Thoracic aorta (tissue), 2 donors: ENCODE results near the gene CCL2. TPM values are rescaled to one million over a fixed set of nuclear protein-coding genes. Genes with fewer than 3 reads are reported as not detected.

Source experiments
- ATAC-seq: fragments of 150-250 bp; one replicate; pipeline ENCODE4 v1.8.0; 2017; ENCODE audit warnings: low read depth; ENCODE audit not compliant: insufficient number of reproducible peaks, low FRiP score
- DNase-seq: peaks from one replicate; pipeline ENCODE4 v3.0.0-alpha.2; 2020; ENCODE audit warnings: low spot score
- H3K27ac ChIP-seq, 2 donors: fragments of 200-600 bp; sonication (generic); 1 replicate in 1 of 2; 2 replicates in 1 of 2; pipeline ENCODE4 v1.5.1; 2016; ENCODE audit warnings: mild to moderate bottlenecking in 2 of 2, moderate library complexity in 2 of 2
- H3K27me3 ChIP-seq: fragments of 200-600 bp; sonication (generic); replicated peaks from 2 replicates; pipeline ENCODE4 v1.6.0; 2016; ENCODE audit warnings: mild to moderate bottlenecking; ENCODE audit not compliant: insufficient read depth
- H3K36me3 ChIP-seq: fragments of 200-600 bp; sonication (generic); one replicate; pipeline ENCODE4 v1.5.1; 2016
- H3K4me1 ChIP-seq, 2 donors: fragments of 200-600 bp; sonication (generic); 1 replicate in 1 of 2; 2 replicates in 1 of 2; pipeline versions ENCODE4 v1.5.1 to v1.6.0; 2016; ENCODE audit warnings: low read depth in 2 of 2, mild to moderate bottlenecking in 1 of 2; ENCODE audit not compliant: control insufficient read depth in 1 of 2
- H3K4me3 ChIP-seq: fragments of 200-600 bp; sonication (generic); 2 replicates; pipeline ENCODE4 v1.5.1; 2016; ENCODE audit warnings: mild to moderate bottlenecking
- H3K9me3 ChIP-seq: fragments of 200-600 bp; sonication (generic); 2 replicates; pipeline ENCODE4 v1.5.1; 2016
- total RNA-seq, 2 donors: library from RNA; depleted of rRNA; stranded (reverse); fragments of >200 nt; gene quantifications; one replicate each; pipeline versions ENCODE4 v1.1.0 to v1.2.3, GENCODE V29; 2016
- TF ChIP-seq, protein P1 (sequence below): fragments of 200-600 bp; sonication (generic); IDR thresholded peaks from one replicate; pipeline ENCODE4 v1.5.1; 2019; ENCODE audit warnings: antibody characterized with exemption

Gene CCL2
- total RNA-seq, 2 donors from 2014 or later: 324 to 448 TPM

DNA sequence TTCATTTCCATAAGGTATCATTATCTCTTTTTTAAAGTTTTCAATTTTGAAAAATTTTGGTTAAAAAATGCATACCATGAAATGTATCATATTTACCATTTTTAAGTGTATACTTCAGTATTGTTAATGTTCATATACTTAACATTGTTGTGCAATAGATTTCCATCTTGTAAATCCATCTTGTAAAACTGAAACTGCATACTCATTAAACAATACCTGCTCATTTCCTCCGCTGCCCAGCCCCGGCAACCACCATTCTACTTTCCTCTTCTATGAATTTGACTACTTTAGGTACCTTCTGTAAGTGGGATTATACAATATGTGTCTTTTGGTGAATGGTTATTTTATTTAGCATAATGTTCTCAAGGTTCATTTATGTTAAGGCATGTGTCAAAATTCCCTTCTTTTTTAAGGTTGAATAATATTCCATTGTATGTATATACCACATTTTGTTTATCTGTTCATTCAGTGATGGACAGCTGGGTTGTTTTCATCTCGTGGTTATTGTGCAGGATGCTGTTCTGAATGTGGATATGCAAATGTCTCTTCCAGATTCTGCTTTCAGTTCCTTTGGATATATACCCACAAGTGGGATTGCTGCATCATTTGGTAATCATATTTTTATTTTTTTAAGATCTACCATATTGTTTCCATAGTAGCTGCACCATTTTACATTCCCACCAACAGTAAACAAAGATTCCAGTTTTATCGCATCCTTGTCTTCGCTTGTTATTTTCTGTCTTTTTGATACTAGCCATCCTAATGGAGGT, 6.7 kb downstream of the CCL2 start:
- ATAC-seq (no peak), DNase-seq (no peak)
- no peaks in the 10 kb centered on the region for H3K27me3 ChIP-seq
- peaks cover 3 to 13% of the 10 kb centered on the region in 2 donors for H3K4me1 ChIP-seq
- no peak overlapping the region for H3K27ac ChIP-seq
- TF ChIP-seq, protein P1, sequence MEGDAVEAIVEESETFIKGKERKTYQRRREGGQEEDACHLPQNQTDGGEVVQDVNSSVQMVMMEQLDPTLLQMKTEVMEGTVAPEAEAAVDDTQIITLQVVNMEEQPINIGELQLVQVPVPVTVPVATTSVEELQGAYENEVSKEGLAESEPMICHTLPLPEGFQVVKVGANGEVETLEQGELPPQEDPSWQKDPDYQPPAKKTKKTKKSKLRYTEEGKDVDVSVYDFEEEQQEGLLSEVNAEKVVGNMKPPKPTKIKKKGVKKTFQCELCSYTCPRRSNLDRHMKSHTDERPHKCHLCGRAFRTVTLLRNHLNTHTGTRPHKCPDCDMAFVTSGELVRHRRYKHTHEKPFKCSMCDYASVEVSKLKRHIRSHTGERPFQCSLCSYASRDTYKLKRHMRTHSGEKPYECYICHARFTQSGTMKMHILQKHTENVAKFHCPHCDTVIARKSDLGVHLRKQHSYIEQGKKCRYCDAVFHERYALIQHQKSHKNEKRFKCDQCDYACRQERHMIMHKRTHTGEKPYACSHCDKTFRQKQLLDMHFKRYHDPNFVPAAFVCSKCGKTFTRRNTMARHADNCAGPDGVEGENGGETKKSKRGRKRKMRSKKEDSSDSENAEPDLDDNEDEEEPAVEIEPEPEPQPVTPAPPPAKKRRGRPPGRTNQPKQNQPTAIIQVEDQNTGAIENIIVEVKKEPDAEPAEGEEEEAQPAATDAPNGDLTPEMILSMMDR: no peak
- H3K9me3 ChIP-seq: no peaks in the 10 kb centered on the region
- H3K4me3 ChIP-seq: no peak overlapping the region
- no peaks in the 10 kb centered on the region for H3K36me3 ChIP-seq

DNA sequence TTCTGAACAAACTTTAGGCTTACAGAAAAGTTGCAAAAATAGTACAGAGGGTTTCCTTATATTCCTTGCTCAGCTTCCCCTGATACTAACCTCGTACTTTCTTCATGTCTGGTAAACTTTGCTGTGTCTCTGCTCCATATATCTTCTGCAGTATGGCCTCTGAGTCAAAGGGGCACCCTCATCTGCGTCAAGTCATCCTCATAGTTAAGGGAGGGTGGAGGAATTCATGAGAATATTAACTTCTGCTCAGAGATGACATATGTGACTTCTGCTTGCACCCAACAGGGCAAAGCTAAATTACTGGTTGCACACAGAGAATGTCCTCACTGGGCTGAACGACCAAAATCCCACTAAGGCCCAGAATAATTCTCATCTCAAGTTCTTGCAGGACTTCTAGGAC, 10.6 kb downstream of the CCL2 start:
- DNase-seq (no peak), ATAC-seq (no peak)
- Histone ChIP-seq H3K4me1 (no peaks in the 10 kb centered on the region), H3K4me3 (no peak overlapping the region), H3K36me3 (no peaks in the 10 kb centered on the region), H3K27me3 (no peaks in the 10 kb centered on the region), H3K9me3 (no peaks in the 10 kb centered on the region), H3K27ac (no peak overlapping the region)
- TF ChIP-seq, protein P1: no peak

DNA sequence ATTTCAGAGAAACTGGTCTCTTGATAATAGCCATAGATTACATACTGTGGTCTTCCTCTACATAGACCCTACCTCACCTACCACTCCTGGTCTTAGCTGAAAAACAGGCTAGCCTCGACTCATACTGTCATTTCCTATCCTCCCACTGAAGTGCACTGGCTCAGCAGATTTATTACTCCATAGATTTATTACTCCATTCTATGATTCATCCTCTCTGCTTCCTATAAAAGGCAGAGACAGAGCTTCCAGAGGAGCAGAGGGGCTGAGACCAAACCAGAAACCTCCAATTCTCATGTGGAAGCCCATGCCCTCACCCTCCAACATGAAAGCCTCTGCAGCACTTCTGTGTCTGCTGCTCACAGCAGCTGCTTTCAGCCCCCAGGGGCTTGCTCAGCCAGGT, 14.9 kb downstream of the CCL2 start, which contains the start of gene CCL7:
Gene CCL7, plus strand, starts transcription at position 253 of the 400 bp plus-strand sequence. Its CDS starts 70 bp downstream, at position 323.
- H3K4me1 ChIP-seq: no peaks in the 10 kb centered on the region
- H3K27ac ChIP-seq: no peak within 1 kb of the TSS
- no peaks in the 10 kb centered on the region for H3K9me3 ChIP-seq
- ATAC-seq (no peak), DNase-seq (no peak)
- TF ChIP-seq, protein P1: no peak
- H3K4me3 ChIP-seq: no peak within 1 kb of the TSS
- H3K27me3 ChIP-seq: no peaks in the 10 kb centered on the region
- H3K36me3 ChIP-seq: no peaks in the 10 kb centered on the region

DNA sequence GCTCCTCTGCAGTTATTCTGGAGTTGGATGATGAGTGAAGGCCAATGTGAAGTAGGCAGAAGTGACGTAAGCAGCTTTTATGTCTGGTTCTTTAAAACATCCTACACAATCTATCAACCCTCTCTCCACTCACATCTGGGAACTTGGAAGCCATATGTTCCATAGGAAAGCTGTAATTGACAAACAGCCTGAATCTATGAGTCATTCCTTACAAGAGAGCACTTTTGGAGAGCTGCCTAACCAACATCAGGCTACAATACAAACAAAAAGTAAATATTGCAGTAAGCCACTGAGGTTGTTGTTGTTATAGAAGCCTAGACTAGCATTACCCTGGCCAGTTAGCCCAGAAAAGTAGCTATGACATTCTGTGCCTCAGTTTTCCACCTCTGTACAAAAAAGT, 20.8 kb downstream of the CCL2 start:
- TF ChIP-seq, protein P1: no peak
- H3K36me3 ChIP-seq: no peaks in the 10 kb centered on the region

DNA sequence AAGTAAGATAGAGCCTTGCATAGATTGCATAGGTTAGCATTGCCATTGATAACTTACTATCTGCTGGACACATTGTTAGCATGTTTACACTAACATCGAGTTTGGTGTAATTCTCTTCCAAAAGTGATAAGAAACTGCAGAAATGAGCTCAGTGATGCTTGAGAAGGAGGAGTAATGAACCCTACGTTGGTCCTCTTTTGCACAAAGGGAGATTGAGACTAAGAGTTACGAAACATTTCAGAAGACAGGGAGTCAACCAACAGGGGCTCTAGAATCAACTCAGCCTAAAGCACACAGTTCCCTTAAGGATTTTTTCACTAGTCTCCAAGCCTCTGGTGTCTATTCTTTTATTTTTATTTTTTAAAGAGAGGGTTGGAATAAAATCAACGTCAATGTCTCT, 21.7 kb downstream of the CCL2 start:
- Histone ChIP-seq H3K27me3 (no peaks in the 10 kb centered on the region), H3K36me3 (no peaks in the 10 kb centered on the region), H3K4me1 (no peaks in the 10 kb centered on the region), H3K27ac (no peak overlapping the region), H3K4me3 (no peak overlapping the region), H3K9me3 (no peaks in the 10 kb centered on the region)
- ATAC-seq (no peak), DNase-seq (no peak)
- TF ChIP-seq, protein P1: no peak

More for the DNA sequence above, 20.8 kb downstream of the CCL2 start:
- DNase-seq: no peak
- Histone ChIP-seq H3K27me3 (no peaks in the 10 kb centered on the region), H3K4me3 (no peak overlapping the region), H3K4me1 (no peaks in the 10 kb centered on the region), H3K27ac (no peak overlapping the region), H3K9me3 (no peaks in the 10 kb centered on the region)
- no peak for ATAC-seq
